Ectodermal cell (in vitro differentiated cells): ENCODE data around the gene SLC4A11.

Experiments used
- H3K27ac ChIP-seq: 2 replicates; pipeline ENCODE4 v1.7.0; 2013; ENCODE audit warnings: mild to moderate bottlenecking, low read depth, low read length; ENCODE audit not compliant: insufficient read depth, poor library complexity, severe bottlenecking
- H3K27me3 ChIP-seq: 2 replicates; pipeline ENCODE4 v1.7.0; 2013; ENCODE audit warnings: mild to moderate bottlenecking, low read length; ENCODE audit not compliant: insufficient read depth, control insufficient read depth, poor library complexity, severe bottlenecking
- H3K36me3 ChIP-seq: one replicate; pipeline ENCODE4 v1.7.0; 2013; ENCODE audit warnings: low read length; ENCODE audit not compliant: control insufficient read depth, insufficient read depth
- H3K4me1 ChIP-seq: one replicate; pipeline ENCODE4 v1.7.0; 2013; ENCODE audit warnings: low read length; ENCODE audit not compliant: control insufficient read depth, insufficient read depth
- H3K4me3 ChIP-seq: 2 replicates; pipeline ENCODE4 v1.7.0; 2013; ENCODE audit warnings: low read depth, low read length, control low read depth; ENCODE audit not compliant: insufficient read depth
- H3K9me3 ChIP-seq: 2 replicates; pipeline ENCODE4 v1.7.0; 2013; ENCODE audit warnings: mild to moderate bottlenecking, low read length, moderate library complexity; ENCODE audit not compliant: control insufficient read depth
- WGBS, 2 experiments: methylation state at CpG; one replicate each; pipeline ENCODE4 v1.1.7; 2013; ENCODE audit warnings: missing lambda C conversion rate in 2 of 2; 5-methylcytosine and 5-hydroxymethylcytosine counted together

SLC4A11 gene

GRCh38 chr20:3275064-3275935 lies 36.3 kb upstream of the SLC4A11 start:
- peaks cover 10% of the 10 kb centered on the region for H3K36me3 ChIP-seq
- WGBS, 2 experiments = 94 to 96% methylated on average over 5 of the region's 5 CpGs

GRCh38 chr20:3273371-3273770 lies 34.4 kb upstream of the SLC4A11 start:
- Histone ChIP-seq H3K36me3 (no peaks in the 10 kb centered on the region), H3K4me1 (no peaks in the 10 kb centered on the region), H3K27me3 (no peaks in the 10 kb centered on the region), H3K27ac (no peak overlapping the region), H3K4me3 (no peak overlapping the region), H3K9me3 (no peaks in the 10 kb centered on the region)
- whole genome bisulfite sequencing, 2 experiments = 91 to 98% methylated on average over 4 of the region's 4 CpGs

More at GRCh38 chr20:3275064-3275935, 36.3 kb upstream of the SLC4A11 start:
- no peaks in the 10 kb centered on the region for H3K9me3 ChIP-seq
- H3K27ac ChIP-seq = no peak overlapping the region
- H3K27me3 ChIP-seq = no peaks in the 10 kb centered on the region
- H3K4me1 ChIP-seq = no peaks in the 10 kb centered on the region
- H3K4me3 ChIP-seq = no peak overlapping the region

GRCh38 chr20:3270051-3270450 lies 31.1 kb upstream of the SLC4A11 start:
- H3K9me3 ChIP-seq = no peaks in the 10 kb centered on the region
- no peaks in the 10 kb centered on the region for H3K4me1 ChIP-seq
- no peak overlapping the region for H3K27ac ChIP-seq
- whole genome bisulfite sequencing, 2 experiments = 91 to 95% methylated on average over 4 of the region's 4 CpGs
- H3K27me3 ChIP-seq = no peaks in the 10 kb centered on the region
- no peak overlapping the region for H3K4me3 ChIP-seq
- no peaks in the 10 kb centered on the region for H3K36me3 ChIP-seq

DNA sequence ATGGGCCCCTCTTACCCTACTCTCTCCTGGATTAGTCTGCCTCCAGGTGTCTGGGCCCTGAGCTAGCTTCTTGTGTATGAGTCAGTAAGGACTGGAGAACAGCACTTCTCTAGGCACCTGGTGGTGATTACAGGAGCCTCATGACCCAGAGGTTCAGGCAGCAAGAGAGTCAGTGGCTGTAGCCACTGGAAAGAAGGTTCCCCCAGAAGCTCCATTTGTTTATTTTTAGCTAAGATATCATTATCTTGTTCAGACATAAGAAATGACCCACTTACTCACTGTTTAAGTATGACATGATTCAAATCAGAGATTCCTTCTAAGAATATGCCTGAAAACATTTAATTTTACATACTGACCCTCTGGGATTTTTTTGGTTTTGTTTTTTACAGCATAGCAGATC lies 23.6 kb upstream of the SLC4A11 start:
- Histone ChIP-seq H3K27ac (no peak overlapping the region), H3K27me3 (no peaks in the 10 kb centered on the region), H3K9me3 (no peaks in the 10 kb centered on the region), H3K4me3 (no peak overlapping the region), H3K36me3 (no peaks in the 10 kb centered on the region), H3K4me1 (no peaks in the 10 kb centered on the region)

- Histone ChIP-seq H3K36me3 (peaks cover 4% of the 10 kb centered on the region), H3K27me3 (no peaks in the 10 kb centered on the region), H3K4me1 (no peaks in the 10 kb centered on the region), H3K27ac (no peak overlapping the region), H3K4me3 (no peak overlapping the region), H3K9me3 (no peaks in the 10 kb centered on the region)
- WGBS, 2 experiments = 92 to 94% methylated on average over 5 of the region's 5 CpGs
Observed at GRCh38 chr20:3258429-3258828, 19.4 kb upstream of the SLC4A11 start.

DNA sequence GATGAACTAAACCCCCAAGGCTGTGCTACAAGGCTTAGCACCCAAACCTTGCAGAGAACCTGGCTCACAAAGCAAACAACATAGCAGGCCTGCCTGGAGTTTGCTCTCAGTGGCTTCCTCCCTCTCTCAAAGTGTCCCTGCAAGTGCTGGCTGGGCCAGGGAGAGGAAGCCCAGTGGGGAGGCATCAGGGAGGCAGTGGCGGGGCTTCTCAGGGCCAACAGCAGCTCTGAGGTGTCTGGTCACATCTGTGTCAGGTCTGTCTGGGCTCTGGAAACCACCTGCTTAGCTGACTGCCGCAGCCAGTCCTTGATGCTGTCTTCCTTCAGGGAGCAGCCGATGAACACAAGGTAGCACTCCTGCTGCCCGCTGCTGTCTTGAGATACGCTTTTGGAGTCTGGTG lies 16.7 kb upstream of the SLC4A11 start:
- H3K27me3 ChIP-seq = no peaks in the 10 kb centered on the region
- WGBS, 2 experiments = 94 to 98% methylated on average over 5 of the region's 5 CpGs
- peaks cover 4% of the 10 kb centered on the region for H3K36me3 ChIP-seq
- no peak overlapping the region for H3K27ac ChIP-seq
- no peaks in the 10 kb centered on the region for H3K4me1 ChIP-seq
- no peak overlapping the region for H3K4me3 ChIP-seq
- no peaks in the 10 kb centered on the region for H3K9me3 ChIP-seq

- peaks cover 35% of the 10 kb centered on the region for H3K27me3 ChIP-seq
- H3K36me3 ChIP-seq = peaks cover 4% of the 10 kb centered on the region
- no peak overlapping the region for H3K4me3 ChIP-seq
- H3K4me1 ChIP-seq = peaks cover 7% of the 10 kb centered on the region
- no peak overlapping the region for H3K27ac ChIP-seq
- WGBS, 2 experiments = 93 to 94% methylated on average over 8 of the region's 8 CpGs
- no peaks in the 10 kb centered on the region for H3K9me3 ChIP-seq
Observed at GRCh38 chr20:3251806-3252205, 12.8 kb upstream of the SLC4A11 start.

- H3K27ac ChIP-seq = no peak overlapping the region
- H3K4me1 ChIP-seq = peaks cover 7% of the 10 kb centered on the region
- H3K36me3 ChIP-seq = no peaks in the 10 kb centered on the region
- WGBS, 2 experiments = 31 to 32% methylated on average over 10 of the region's 10 CpGs
- H3K9me3 ChIP-seq = no peaks in the 10 kb centered on the region
- H3K27me3 ChIP-seq = peaks cover 38% of the 10 kb centered on the region
- H3K4me3 ChIP-seq = no peak overlapping the region
Observed at GRCh38 chr20:3250091-3250504, 11.1 kb upstream of the SLC4A11 start.

DNA sequence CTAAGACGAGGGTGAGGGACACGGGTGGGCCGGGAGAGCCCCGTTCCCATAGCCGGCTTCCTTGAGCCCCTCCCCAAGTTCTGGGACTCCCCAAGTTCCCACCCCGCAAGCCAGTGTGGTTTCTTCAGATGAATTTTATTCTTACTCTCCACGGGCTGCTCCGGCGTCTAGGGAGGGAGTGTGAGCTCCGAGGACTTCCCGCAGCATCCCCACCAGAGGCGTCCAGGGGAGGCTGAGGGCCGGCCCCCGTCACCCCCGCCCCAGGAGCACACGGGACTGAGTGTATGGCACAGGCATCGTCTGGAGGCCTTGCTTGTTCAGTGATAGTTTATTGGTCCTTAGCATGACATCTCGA lies 10.0 kb upstream of the SLC4A11 start:
- 16 to 19% methylated on average over 17 of the region's 18 CpGs for WGBS, 2 experiments
- Histone ChIP-seq H3K9me3 (no peaks in the 10 kb centered on the region), H3K27ac (no peak overlapping the region), H3K4me1 (peaks cover 7% of the 10 kb centered on the region), H3K27me3 (peaks cover 40% of the 10 kb centered on the region), H3K4me3 (peak overlapping the region; percentile 23), H3K36me3 (no peaks in the 10 kb centered on the region)

DNA sequence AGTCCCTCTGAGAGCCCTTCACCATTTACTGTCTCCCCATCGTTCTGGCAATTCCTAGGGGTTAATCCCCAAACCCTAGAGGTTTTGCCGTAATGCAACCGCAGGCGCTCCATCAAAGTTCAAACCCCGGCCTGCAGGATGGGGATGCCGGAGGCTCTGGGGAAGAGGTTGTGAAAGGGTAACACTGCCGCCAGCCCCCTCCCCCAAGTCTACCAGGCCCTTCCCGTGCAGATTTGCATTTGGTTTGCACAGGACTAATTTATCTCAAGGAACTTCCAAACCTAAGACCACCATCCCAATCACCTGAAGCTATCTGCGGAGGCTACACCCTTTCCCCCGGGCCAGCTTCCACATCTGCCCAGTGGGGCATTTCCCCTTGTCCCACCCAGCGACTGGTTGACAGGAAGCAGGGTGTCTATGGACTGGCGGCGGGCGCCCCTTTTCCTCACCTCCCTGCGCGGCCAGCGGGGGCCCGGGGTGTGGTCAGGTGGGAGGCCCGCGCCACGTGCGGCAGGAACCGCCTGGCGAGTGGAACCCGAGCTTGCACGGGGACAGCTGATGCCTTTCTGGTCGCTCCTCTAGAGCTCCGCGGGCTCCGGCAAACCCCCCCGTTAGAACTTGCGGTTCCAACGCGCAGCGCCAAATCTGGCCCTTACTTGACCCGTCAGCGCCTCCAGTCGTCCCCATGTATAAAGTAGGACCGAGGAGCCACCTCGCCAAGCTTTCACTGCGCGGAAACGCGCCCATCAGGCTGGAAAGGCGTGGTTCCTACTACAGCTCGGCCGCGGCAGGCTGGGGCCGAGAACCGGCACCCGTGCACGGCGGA lies 9.4 kb upstream of the SLC4A11 start:
- Histone ChIP-seq H3K27ac (no peak overlapping the region), H3K9me3 (no peaks in the 10 kb centered on the region), H3K4me1 (peaks cover 7% of the 10 kb centered on the region), H3K27me3 (peaks cover 40% of the 10 kb centered on the region), H3K36me3 (no peaks in the 10 kb centered on the region), H3K4me3 (peak overlapping the region; percentile 23)
- WGBS, 2 experiments = 12% methylated on average over 53 of the region's 53 CpGs
